ENCODE results near the gene ALDH3B2.

ALDH3B2 gene

DNA sequence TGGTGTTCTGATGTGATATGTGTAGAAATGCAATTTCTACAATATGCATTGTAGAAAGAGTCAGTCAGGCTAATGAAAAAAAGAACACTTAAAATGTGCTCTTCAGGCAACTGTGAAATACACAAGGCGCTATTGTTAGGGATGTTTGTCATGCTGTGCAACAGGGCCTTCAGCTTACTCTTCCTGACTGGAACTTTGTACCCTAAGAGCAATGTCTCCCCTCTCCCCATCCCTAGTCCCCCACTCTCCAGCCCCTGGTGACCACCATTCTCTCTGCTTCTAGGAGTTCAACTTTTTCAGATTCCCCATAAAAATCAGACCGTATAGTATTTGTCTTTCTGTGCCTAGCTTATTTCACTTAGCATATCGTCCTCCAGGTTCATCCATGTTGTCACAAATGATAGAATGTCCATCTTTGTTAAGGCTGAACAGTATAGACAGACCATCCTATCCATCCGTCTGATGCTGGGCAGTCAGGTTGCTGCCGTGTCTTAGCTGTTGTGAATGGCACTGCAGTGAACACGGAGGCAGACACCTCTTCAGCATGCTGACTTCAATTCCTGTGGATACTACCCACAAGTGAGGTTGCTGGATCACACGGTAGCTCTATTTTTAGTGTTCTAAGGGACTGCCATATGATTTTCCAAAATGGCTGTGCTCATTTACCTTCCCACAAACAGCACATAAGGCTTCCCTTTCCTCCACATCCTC lies 57.0 kb downstream of the ALDH3B2 start:
- DNase-seq (ENCODE audit: extremely low spot score, insufficient read length, low read depth) (no peak), FAIRE-seq (no peak)

DNA sequence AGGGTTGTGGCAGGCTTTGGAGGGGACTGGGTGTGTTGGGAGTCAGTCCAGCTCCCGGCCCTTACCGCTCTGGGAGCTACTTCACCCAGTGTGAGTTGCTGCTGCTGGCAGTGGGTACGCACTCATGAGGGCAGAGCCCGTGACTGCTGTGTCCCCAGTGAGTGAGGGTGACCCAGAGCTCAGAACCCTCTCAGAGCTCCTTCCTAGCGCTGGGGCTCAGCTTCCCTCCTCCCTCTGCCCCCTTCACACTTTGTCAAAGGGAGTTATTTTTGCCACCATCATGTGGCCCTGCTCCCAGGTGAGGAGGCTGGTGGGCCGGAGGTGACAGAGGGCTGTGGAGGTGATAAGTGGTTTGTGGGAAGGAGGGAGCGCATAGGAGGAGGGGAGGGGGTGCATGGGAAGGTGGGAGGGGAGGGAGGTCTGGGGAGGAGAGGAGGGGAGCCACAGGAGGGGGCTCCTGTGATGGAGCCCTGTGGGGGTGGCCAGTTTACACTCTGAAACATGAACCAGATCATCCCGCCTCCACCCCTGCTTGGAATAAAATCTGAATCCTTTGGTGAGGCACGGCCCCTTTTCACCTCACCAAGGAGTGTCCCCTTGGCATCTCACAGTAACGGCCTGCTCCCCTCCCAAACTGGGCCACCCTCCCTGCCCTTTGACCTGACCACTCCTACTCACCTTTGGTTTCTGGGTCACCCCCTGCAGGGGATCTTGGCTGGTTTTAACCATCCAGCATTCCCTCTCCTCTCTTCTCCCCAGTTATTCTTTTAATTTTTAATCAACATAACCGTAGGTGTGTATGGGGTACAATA lies 57.8 kb downstream of the ALDH3B2 start:
- no peak for FAIRE-seq

DNA sequence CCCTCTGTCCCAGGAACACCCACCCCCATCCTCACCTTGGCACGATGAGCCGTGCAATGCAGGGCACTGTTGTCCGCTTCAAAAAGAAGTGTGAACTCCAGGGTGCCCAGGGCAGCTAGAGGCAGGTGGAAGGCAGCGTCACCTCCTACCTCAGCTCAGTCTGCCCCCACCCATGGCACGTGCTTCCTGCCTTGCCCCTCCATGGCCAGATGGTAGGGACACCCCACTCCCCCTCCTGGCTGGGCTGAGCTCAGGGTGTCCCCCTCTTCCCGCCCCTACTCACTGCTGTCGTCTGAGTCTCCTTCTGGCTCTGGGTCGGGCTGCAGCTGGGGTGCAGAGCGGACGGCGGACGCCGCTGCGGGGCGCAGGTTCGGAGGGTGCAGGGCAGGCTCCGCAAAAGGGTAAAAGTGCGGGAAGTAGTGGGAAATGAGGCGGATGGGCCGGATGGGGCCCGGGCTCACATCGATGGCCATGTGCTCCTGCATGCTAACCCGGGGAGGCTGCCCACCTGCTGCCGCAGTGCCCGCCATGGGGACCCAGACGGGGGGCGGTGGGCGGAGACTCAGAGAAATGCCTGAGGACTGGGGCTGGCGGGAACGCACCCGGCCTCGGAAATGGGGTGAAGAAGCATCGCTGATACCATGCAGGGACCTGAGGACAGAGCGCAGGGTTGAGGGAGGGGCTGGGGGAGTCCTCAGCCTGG lies 58.5 kb downstream of the ALDH3B2 start:
- FAIRE-seq (no peak), DNase-seq (ENCODE audit: extremely low spot score, insufficient read length, low read depth) (no peak)

More for the DNA sequence above, 57.8 kb downstream of the ALDH3B2 start:
- DNase-seq (ENCODE audit: extremely low spot score, insufficient read length, low read depth) = no peak

DNA sequence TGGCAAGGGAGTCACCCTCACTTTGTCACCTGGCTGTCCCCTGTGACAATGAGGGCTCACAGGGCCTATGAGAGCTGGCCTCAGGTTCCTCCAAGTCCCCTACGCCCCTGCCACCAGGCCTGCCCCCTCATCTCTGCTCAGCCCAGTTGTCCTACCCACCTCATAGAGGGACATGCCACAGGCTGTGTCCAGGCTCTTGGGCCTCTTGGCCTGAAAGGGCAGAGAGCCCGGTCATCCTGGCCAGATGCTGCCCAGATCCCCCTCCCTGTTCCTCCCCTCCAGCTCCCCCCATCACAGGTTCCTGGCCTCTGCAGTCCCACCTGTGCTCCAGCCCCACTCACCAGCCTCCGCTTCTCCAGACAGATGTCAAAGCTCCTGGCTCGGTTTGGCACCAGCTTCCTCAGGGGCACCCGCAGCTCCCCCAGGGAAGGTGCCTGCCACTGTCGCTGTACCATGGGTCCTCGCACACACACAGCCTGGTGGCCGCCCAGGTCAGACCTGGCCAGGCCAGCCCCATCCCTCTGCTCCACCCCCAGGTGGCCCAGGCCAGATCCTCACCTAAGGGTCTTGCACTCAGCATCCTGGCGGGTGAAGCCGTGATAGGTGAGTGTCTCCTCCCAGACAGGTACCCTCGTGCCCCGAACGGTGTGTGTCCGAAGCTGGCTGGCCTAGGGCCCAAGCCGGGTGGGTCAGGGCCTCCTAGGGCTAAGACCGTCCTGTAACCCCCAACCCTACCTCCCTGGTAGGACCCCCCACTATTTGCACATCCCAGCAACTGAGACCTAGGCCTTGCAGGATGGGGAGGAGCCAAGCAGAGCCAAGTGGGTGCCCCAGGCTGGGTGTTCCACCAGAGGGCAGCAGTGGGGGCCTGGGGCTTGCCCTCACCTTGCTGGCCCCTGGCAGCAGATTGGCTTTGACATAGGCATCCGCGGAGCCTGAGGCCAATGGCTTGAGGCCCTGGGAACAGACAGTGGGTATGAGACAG lies 59.4 kb downstream of the ALDH3B2 start:
- DNase-seq (ENCODE audit: extremely low spot score, insufficient read length, low read depth) = no peak
- FAIRE-seq = peak; percentile 42

- FAIRE-seq (peak; percentile 99), DNase-seq (ENCODE audit: extremely low spot score, insufficient read length, low read depth) (peak; percentile 59)
Measured at GRCh38 chr11:67613960-67614715, 60.3 kb downstream of the ALDH3B2 start.

GRCh38 chr11:67613313-67613959 lies 61.0 kb downstream of the ALDH3B2 start:
- FAIRE-seq (no peak), DNase-seq (ENCODE audit: extremely low spot score, insufficient read length, low read depth) (no peak)

DNA sequence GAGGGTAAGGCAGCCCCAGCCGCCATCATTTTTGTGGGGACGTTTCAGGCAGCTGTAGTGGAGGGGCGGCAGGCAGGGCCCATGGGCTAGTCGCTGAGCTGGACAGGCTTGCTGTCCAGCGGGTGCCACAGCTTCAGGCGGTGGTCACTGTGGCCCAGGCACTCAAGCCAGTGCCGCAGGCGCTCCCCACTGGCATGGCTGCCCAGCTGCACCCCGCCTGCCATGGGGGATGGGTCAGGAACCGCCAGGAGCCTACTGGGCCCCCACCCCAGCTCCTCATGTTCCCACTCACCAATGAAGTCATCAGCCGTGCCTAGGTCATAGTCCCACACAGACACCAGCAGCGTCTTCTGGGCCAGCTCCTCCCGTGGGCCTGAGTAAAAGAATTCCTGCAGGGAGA lies 61.7 kb downstream of the ALDH3B2 start:
- no peak for DNase-seq (ENCODE audit: extremely low spot score, insufficient read length, low read depth)
- FAIRE-seq = no peak
